Erythroblast (primary cell): ENCODE data around the gene GJC2.

Experiments used
- GATA1 ChIP-seq: IDR thresholded peaks from 2 replicates; pipeline ENCODE4 v1.6.1; 2011; ENCODE audit warnings: low read depth, mild to moderate bottlenecking, control low read depth, low read length, moderate library complexity
- POLR2A ChIP-seq: IDR thresholded peaks from 2 replicates; pipeline ENCODE4 v1.6.1; 2011; ENCODE audit warnings: mild to moderate bottlenecking, low read length

- no peak for TF ChIP-seq POLR2A
- TF ChIP-seq GATA1 = no peak
These were observed 8.0 kb downstream of the GJC2 start for GRCh38 chr1:228157729-228158126.
